NCI-H510A (cell line): Measurements from ENCODE around the gene YWHAE.
"Not testable (repeated sequence)": the region's sequence is repeated elsewhere in the genome, so short reads cannot be mapped to it uniquely, and the experiment has no call there.

Experiments
- DNase-seq: peaks from one replicate; lab custom pipeline; 2025; lab: John Stamatoyannopoulos, UW

Gene YWHAE

GRCh38 chr17:1373707-1374237, 26.2 kb downstream of the YWHAE start:
- DNase-seq = no peak

GRCh38 chr17:1372618-1373017, 27.4 kb downstream of the YWHAE start:
- no peak for DNase-seq

GRCh38 chr17:1371893-1372590, 28.0 kb downstream of the YWHAE start:
- no peak for DNase-seq

GRCh38 chr17:1368588-1368987, 31.4 kb downstream of the YWHAE start:
- DNase-seq = no peak

GRCh38 chr17:1367351-1367745, 32.7 kb downstream of the YWHAE start:
- DNase-seq = no peak

- DNase-seq = no peak
Observed at GRCh38 chr17:1366234-1366633, 33.8 kb downstream of the YWHAE start.

GRCh38 chr17:1365445-1366039, 34.5 kb downstream of the YWHAE start:
- DNase-seq = peak; percentile 7

GRCh38 chr17:1362964-1363363, 37.1 kb downstream of the YWHAE start:
- no peak for DNase-seq

- DNase-seq = no peak
Observed at GRCh38 chr17:1362065-1362848, 37.8 kb downstream of the YWHAE start.

- no peak for DNase-seq
Observed at GRCh38 chr17:1360975-1361374, 39.0 kb downstream of the YWHAE start.

- DNase-seq = not testable (repeated sequence)
Observed at GRCh38 chr17:1360315-1360714, 39.7 kb downstream of the YWHAE start.

- no peak for DNase-seq
Observed at GRCh38 chr17:1354030-1354429, 46.0 kb downstream of the YWHAE start.

GRCh38 chr17:1352530-1352929, 47.5 kb downstream of the YWHAE start:
- DNase-seq = not testable (repeated sequence)

GRCh38 chr17:1351971-1352370, 48.1 kb downstream of the YWHAE start:
- no peak for DNase-seq

GRCh38 chr17:1351275-1351674, 48.7 kb downstream of the YWHAE start:
- DNase-seq = no peak

GRCh38 chr17:1347589-1348323, 52.3 kb downstream of the YWHAE start:
- no peak for DNase-seq

- no peak for DNase-seq
Observed at GRCh38 chr17:1344521-1344920, 55.5 kb downstream of the YWHAE start.

- DNase-seq = no peak
Observed at GRCh38 chr17:1343554-1343953, 56.5 kb downstream of the YWHAE start.

- no peak for DNase-seq
Observed at GRCh38 chr17:1340371-1340770, 59.7 kb downstream of the YWHAE start.

- DNase-seq = no peak
Observed at GRCh38 chr17:1331708-1332107, 68.3 kb downstream of the YWHAE start.

GRCh38 chr17:1329745-1330343, 70.2 kb downstream of the YWHAE start:
- DNase-seq = no peak

- no peak for DNase-seq
Observed at GRCh38 chr17:1328437-1328836, 71.6 kb downstream of the YWHAE start.
